HuH-7 (cell line): ENCODE data around the gene RUSF1.

Experiments used
- DNase-seq: peaks from one replicate; pipeline ENCODE4 v3.0.0; 2011; ENCODE audit warnings: low spot score

RUSF1 gene

DNA sequence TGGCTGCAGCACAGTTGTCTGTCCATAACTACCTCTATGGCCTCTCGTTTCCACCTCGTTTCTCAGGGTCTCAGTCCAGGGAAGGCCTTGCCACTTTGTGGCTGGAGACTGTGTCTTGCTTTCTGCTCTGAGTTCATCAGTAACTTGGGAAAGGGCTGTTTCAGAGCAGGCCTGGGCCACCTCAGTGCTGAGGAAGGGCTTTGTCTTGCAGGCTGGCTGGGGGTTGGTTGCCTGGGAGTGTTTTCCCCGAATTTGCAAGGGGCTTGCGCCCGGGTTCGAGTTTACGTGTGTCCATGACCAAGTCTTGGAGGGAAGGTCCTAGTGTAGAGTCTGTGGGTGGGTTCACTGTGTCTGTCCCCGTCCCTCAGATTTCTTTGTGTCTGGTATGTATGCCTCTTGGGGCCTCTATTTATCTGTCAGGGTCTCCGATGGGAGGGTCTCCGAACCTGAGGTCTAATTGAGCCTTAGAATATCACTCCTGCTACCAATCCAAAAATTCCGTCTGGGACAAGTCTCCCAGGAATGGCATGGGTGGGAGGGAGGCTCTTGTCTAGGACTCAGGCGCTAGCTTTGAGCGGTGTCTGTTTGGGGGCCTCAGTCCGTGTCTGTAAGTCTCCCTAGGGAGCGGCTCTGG, 36.8 kb downstream of the RUSF1 start:
- no peak for DNase-seq

GRCh38 chr16:31470615-31471014, 37.6 kb downstream of the RUSF1 start:
- no peak for DNase-seq

DNA sequence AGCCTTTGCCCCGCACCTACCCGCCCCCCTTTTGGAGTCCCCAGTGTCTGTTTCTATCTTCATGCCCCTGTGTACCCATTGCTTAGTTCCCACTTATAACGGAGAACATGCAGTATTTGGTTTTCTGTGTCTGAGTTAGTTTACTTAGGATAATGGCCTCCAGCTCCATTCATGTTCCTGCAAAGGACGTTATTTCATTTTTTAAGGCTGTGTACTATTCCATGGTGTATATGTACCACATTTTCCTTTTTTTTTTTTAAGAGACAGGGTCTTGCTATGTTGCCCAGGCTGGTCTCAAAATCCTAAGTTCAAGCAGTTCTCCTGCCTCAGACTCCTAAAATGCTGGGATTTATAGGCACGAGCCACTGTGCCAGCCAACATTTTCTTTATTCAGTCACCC, 40.3 kb downstream of the RUSF1 start:
- no peak for DNase-seq

- no peak for DNase-seq
Measured at GRCh38 chr16:31467151-31467773, 40.9 kb downstream of the RUSF1 start.

DNA sequence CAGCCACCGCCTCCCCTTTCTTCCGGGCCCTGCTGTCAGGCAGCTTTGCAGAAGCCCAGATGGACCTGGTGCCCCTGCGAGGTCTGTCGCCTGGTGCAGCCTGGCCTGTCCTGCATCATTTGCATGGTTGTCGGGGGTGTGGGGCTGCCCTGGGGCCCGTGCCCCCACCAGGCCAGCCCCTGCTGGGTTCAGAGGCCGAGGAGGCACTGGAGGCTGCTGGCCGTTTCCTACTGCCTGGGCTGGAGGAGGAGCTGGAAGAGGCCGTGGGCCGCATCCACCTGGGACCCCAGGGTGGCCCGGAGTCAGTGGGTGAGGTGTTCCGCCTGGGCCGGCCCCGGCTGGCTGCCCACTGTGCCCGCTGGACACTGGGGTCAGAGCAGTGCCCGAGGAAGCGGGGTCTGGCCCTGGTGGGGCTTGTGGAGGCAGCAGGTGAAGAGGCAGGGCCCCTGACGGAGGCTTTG, 41.8 kb downstream of the RUSF1 start:
- no peak for DNase-seq

- no peak for DNase-seq
Measured at GRCh38 chr16:31465788-31466370, 42.3 kb downstream of the RUSF1 start.

DNA sequence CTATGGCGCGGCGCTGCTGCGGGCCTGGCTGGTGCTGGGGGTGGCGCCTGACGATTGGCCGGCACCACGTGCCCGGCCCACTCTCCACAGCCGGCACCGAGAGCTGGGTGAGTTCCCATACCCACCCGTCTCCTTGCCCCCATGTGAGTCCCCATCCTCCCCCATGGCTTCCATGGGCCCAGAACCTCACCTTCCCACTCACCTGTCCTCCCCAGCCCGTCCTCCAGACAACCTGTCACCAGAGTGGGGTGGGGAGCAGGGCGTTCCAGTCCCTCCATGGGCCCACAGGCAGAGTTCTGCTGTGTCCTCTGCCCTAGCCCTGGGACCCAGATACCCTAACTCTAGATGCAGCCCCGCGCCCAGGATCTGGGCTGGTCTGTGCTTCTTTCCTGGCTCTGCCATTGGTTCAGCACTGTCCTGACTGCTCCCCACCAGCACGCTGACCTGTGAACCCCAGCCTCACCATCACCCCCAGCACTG, 43.4 kb downstream of the RUSF1 start:
- DNase-seq: no peak

DNA sequence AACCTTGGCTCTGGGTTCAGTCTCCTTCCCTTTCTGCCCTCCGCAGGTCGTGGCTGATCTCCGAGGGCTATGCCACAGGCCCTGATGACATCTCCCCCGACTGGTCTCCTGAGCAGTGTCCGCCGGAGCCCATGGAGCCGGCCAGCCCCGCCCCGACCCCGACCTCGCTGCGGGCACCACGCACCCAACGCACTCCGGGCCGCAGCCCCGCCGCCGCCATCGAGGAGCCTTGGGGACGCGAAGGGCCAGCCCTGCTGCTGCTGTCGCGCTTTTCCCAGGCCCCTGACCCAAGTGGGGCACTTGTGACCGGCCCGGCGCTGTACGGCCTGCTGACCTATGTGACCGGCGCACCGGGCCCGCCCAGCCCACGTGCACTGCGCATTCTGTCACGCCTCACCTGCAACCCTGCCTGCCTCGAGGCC, 43.8 kb downstream of the RUSF1 start:
- DNase-seq: no peak

- no peak for DNase-seq
Measured at GRCh38 chr16:31461921-31462804, 46.0 kb downstream of the RUSF1 start.

DNA sequence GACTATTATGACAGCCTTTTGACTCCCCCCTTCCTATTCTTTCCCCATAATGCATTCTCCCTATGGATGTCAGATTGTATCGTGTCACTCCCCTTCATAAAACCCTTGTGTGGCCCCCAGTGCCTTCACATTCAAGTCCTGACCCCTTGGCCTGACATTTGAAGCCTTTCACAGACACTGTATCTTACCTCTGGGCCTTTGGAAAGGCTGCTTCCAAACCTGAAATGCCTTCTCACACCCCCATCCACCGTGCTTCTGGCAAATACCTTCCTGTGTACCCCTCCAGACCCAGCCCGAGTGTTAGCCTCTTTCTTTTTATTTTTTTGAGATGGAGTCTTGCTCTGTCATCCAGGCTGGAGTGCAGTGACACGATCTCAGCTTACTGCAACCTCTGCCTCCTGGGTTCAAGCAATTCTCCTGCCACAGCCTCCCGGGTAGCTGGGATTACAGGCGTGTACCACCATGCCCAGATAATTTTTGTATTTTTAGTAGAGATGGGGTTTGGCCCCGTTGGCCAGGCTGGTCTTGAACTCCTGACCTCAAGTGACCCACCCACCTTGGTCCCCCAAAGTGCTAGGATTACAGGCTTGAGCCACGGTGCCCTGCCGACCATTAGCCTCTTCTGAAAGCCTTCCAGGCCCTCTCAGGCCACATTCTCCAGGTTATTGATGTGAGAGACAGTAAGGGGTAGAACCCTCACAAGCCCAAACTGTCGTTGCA, 46.8 kb downstream of the RUSF1 start:
- DNase-seq: no peak

- DNase-seq: no peak
Measured at GRCh38 chr16:31460582-31461002, 47.6 kb downstream of the RUSF1 start.

DNA sequence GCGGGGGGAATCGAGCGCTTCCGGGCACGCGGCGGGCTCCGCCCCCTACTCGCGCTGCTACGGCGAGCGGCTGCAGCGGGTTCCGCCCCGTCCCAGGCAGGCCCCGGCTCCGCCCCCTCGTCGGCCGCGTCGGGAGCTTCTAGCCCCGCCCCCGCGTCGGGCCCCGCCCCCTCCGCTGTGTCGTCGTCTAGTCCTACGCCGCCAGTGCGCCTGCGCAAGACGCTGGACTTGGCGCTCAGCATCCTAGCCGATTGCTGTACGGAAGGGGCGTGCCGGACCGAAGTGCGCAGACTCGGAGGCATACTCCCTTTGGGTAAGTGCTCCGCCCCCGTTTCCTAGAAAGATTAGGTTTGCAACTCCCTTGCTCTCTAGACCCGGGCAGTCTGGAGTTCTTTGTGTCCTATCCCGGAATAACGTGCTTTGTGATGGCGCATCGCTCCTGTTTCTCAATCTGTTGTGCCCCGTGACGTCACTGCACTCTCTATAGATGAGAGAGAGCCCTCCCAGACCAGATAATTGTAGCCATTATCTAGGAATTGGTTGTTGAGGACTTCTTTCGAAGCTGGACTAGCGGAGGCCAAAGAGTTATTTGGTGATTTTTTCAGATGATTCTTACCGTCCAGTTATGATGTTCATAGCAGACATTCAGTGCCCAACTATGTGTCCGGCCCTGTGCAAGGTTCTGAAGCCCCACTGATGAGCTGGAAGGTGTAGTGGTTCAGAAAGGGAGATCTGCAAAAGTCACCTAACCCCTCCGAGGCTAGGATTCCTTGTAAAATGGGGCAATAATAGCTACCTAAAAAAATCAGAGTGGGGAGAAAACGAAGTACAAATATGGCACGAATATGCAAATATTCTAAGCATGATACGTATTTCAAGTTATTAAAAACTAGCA, 48.3 kb downstream of the RUSF1 start:
- peak; percentile 92 for DNase-seq

- peak; percentile 85 for DNase-seq
Measured at GRCh38 chr16:31458844-31459686, 49.1 kb downstream of the RUSF1 start, which contains the start of gene ARMC5. TSS of gene ARMC5 (plus strand) at chr16:31459501. CDS start at chr16:31459525, 24 bp downstream.

DNA sequence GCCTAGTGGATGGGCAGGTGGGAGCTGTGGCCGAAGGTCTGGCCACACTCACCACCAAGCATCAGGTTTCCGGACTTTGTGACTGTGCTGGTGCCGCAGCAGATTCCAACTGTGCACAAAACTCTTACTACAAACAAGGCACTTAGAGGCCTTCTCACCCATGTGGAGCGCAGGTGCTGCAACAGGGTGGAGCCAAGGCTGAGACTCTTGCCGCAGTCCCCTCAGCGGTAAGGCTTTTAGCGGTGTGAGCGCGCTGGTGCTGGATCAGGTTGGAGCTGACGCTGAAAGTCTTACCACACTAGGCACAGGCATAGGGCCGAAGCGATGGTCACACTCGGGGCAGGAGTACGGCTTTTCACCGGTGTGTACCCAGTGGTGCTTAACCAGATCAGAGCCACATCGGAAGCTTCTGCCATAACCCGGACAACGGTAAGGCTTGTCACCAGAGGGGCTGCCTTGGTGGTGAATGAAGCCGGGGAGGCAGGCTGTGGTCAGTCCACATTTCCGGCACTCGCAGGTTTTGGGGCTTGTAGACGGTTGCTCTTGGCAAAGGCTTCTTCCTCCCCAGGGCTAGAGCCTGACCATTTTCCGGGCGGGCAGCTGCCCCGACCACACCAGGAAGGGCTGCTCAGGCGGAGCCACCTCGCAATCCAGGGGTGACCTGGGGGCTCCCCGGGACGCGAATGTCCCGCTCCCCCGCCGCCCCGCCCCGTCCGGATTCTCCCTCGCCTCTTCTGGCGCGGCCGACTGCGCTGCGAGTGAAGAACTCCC, 49.9 kb downstream of the RUSF1 start:
- DNase-seq: peak; percentile 71

DNA sequence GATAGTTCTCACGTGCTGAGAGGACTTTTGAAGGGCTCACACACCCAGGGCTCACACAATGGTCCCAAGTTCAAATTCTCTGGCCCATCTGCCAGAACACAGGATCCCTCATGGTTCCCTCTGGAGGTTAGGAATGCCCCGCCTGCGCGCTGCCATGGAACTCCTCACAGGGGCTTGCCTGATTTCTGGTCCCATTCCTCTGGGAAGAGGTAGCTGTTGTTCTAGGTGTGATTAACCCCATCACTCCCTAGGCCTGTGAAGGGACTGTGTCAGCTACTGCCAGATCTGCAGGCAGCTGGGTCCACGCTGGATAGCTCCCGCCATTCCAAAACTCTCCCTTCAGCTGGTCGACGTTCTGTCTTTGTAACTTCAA, 51.2 kb downstream of the RUSF1 start:
- DNase-seq: no peak

DNA sequence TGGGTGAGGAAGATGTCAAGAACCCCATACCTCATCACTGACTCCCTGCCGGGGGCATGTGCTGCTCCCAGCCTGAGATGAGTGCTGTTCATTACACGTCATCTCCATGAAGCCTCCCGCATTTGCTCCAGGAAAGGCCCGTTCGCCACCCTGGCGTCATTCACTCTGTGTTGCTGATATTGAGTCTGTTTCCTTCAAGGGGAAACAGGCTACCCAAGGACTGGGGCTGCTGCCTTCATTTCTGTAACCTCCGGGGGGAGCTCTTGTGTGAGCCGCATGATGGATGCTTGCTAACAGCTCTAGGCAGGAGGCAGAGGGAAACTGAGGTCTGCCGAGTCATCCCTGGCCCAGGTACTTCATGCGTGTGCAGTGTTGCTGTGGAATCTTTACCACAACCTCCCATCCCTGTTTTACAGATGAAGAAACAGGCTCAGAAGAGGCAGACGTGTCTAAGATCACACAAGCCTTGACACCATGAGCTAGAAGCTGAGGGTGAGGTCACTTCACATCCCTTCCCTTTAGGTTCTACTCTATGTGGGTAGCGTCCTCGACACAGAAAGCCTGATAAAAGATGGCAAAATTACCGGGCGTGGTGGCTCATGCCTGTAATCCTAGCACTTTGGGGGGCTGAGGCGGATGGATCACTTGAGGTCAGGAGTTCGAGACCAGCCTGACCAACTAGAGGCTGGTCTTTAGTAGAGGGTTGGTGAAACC, 52.4 kb downstream of the RUSF1 start:
- no peak for DNase-seq

GRCh38 chr16:31453255-31454204, 54.7 kb downstream of the RUSF1 start:
- no peak for DNase-seq
